GM23248 (cell line): ENCODE results near the gene DOCK3. TPM values are rescaled to one million over a fixed set of nuclear protein-coding genes. Genes with fewer than 3 reads are reported as not detected.

Source experiments
- DNase-seq: peaks from one replicate; pipeline ENCODE4 v3.0.0-alpha.2; 2015
- H2AFZ ChIP-seq: fragments of 200-600 bp; sonication (generic); 2 replicates; pipeline ENCODE4 v1.6.1; 2016; ENCODE audit warnings: antibody characterized with exemption
- H3F3A ChIP-seq: fragments of 200-600 bp; sonication (generic); 2 replicates; pipeline ENCODE4 v1.6.1; 2016; ENCODE audit warnings: mild to moderate bottlenecking, antibody characterized with exemption, mixed run types; ENCODE audit not compliant: insufficient read depth
- H3K27ac ChIP-seq: fragments of 200-600 bp; sonication (generic); 2 replicates; pipeline ENCODE4 v1.5.1; 2016; ENCODE audit warnings: mild to moderate bottlenecking
- H3K27me3 ChIP-seq: fragments of 200-600 bp; sonication (generic); replicated peaks from 2 replicates; pipeline ENCODE4 v1.6.1; 2016; ENCODE audit warnings: mild to moderate bottlenecking; ENCODE audit not compliant: insufficient read depth
- H3K36me3 ChIP-seq: fragments of 200-600 bp; sonication (generic); 2 replicates; pipeline ENCODE4 v1.6.1; 2016; ENCODE audit warnings: low read depth, mild to moderate bottlenecking
- H3K4me1 ChIP-seq: fragments of 200-600 bp; sonication (generic); 2 replicates; pipeline ENCODE4 v1.6.1; 2016; ENCODE audit warnings: mild to moderate bottlenecking; ENCODE audit not compliant: insufficient read depth
- H3K4me2 ChIP-seq: fragments of 200-600 bp; sonication (generic); one replicate; pipeline ENCODE4 v1.6.1; 2016; ENCODE audit warnings: mild to moderate bottlenecking; ENCODE audit not compliant: unreplicated experiment
- H3K4me3 ChIP-seq: fragments of 200-600 bp; sonication (generic); 2 replicates; pipeline ENCODE4 v1.5.1; 2016; ENCODE audit warnings: mild to moderate bottlenecking
- H3K79me2 ChIP-seq: fragments of 200-600 bp; sonication (generic); 2 replicates; pipeline ENCODE4 v1.6.1; 2016; ENCODE audit warnings: mild to moderate bottlenecking; ENCODE audit not compliant: insufficient read depth
- H3K9ac ChIP-seq: fragments of 200-600 bp; sonication (generic); 2 replicates; pipeline ENCODE4 v1.6.1; 2016; ENCODE audit warnings: mild to moderate bottlenecking
- H3K9me2 ChIP-seq: fragments of 200-600 bp; sonication (generic); 2 replicates; pipeline ENCODE4 v1.6.1; 2016; ENCODE audit warnings: mixed run types, mild to moderate bottlenecking, moderate library complexity; ENCODE audit not compliant: insufficient read depth
- H3K9me3 ChIP-seq: fragments of 200-600 bp; sonication (generic); one replicate; pipeline ENCODE4 v1.6.1; 2017; ENCODE audit warnings: low read depth
- H4K20me1 ChIP-seq: fragments of 200-600 bp; sonication (generic); 2 replicates; pipeline ENCODE4 v1.6.0; 2016; ENCODE audit not compliant: insufficient read depth
- EZH2 ChIP-seq: fragments of 200-600 bp; sonication (generic); IDR thresholded peaks from 2 replicates; pipeline ENCODE4 v1.6.1; 2018; ENCODE audit warnings: antibody characterized with exemption, mild to moderate bottlenecking; ENCODE audit not compliant: insufficient read depth, poor library complexity, severe bottlenecking
- EZH2phosphoT487 ChIP-seq: fragments of 200-600 bp; sonication (generic); IDR thresholded peaks from 2 replicates; pipeline ENCODE4 v1.6.1; 2018; ENCODE audit warnings: antibody characterized with exemption, moderate library complexity, mild to moderate bottlenecking, low read depth; ENCODE audit not compliant: insufficient read depth
- WGBS, 2 experiments: methylation state at CpG; one replicate each; pipeline ENCODE4 v1.1.6; 2015 to 2017; ENCODE audit warnings: low lambda C conversion rate in 2 of 2, low coverage in 1 of 2; ENCODE audit errors: missing lambda C conversion rate in 2 of 2; 5-methylcytosine and 5-hydroxymethylcytosine counted together
- in situ Hi-C: fragments of 300-500 bp; cut with MboI; formaldehyde crosslinking; loops from 2 replicates; pipeline ENCODE4 v1.15.0; 2020
- polyA plus RNA-seq: library from polyadenylated mRNA; unstranded; fragments of >200 nt; fragmentation: Nextera tagmentation; extraction: Ambion mirVana; gene quantifications from 2 replicates; pipeline ENCODE4 v1.2.1, GENCODE V29; 2016
- total RNA-seq: library from RNA; depleted of rRNA; stranded (reverse); fragments of >200 nt; shearing (Covaris generic); gene quantifications from 2 replicates; pipeline ENCODE4 v1.2.3, GENCODE V29; 2014

Gene DOCK3
- total and polyA plus RNA-seq, 2 experiments from 2014 or later = 0.23 to 0.43 TPM

GRCh38 chr3:51100536-51100851 lies 425.8 kb downstream of the DOCK3 start:
- H2AFZ ChIP-seq = no peak overlapping the region
- H3K79me2 ChIP-seq = no peaks in the 10 kb centered on the region
- H3K27ac ChIP-seq = no peak overlapping the region
- no peak for DNase-seq
- no peaks in the 10 kb centered on the region for H3K9me3 ChIP-seq
- no peaks in the 10 kb centered on the region for H3K27me3 ChIP-seq
- H4K20me1 ChIP-seq = no peaks in the 10 kb centered on the region
- 38 to 52% methylated on average over 1 of the region's 1 CpG for WGBS, 2 experiments
- H3K4me1 ChIP-seq = no peaks in the 10 kb centered on the region
- H3K4me3 ChIP-seq = no peak overlapping the region
- no peaks in the 10 kb centered on the region for H3F3A ChIP-seq
- no peak overlapping the region for H3K4me2 ChIP-seq
- in situ Hi-C loops = no loop called here
- no peaks in the 10 kb centered on the region for H3K36me3 ChIP-seq
- TF ChIP-seq EZH2phosphoT487 (no peak), EZH2 (no peak)
- H3K9me2 ChIP-seq = no peaks in the 10 kb centered on the region
- no peak overlapping the region for H3K9ac ChIP-seq

GRCh38 chr3:51102396-51102795 lies 427.7 kb downstream of the DOCK3 start:
- WGBS, 2 experiments = 48 to 67% methylated on average over 1 of the region's 1 CpG
- no peak overlapping the region for H3K9ac ChIP-seq
- H2AFZ ChIP-seq = no peak overlapping the region
- peak; percentile 4 for DNase-seq
- no peaks in the 10 kb centered on the region for H3K36me3 ChIP-seq
- H3K27ac ChIP-seq = no peak overlapping the region
- no peaks in the 10 kb centered on the region for H3K4me1 ChIP-seq
- no peaks in the 10 kb centered on the region for H3K79me2 ChIP-seq
- H3K4me3 ChIP-seq = no peak overlapping the region
- H3K9me2 ChIP-seq = no peaks in the 10 kb centered on the region
- H3K9me3 ChIP-seq = no peaks in the 10 kb centered on the region
- H3K27me3 ChIP-seq = no peaks in the 10 kb centered on the region
- no peak for TF ChIP-seq EZH2phosphoT487
- no peak for TF ChIP-seq EZH2
- no peaks in the 10 kb centered on the region for H4K20me1 ChIP-seq
- H3F3A ChIP-seq = no peaks in the 10 kb centered on the region
- in situ Hi-C loops = no loop called here
- H3K4me2 ChIP-seq = no peak overlapping the region

- 47 to 61% methylated on average over 9 of the region's 9 CpGs for whole genome bisulfite sequencing, 2 experiments
- in situ Hi-C loops = no loop called here
These were observed 431.6 kb downstream of the DOCK3 start for GRCh38 chr3:51106242-51106876.

GRCh38 chr3:51110586-51110985 lies 435.9 kb downstream of the DOCK3 start:
- Histone ChIP-seq H3K27ac (no peak overlapping the region), H3K4me1 (no peaks in the 10 kb centered on the region), H3F3A (no peaks in the 10 kb centered on the region), H3K36me3 (no peaks in the 10 kb centered on the region), H3K4me3 (no peak overlapping the region), H3K27me3 (no peaks in the 10 kb centered on the region), H3K9me2 (no peaks in the 10 kb centered on the region), H3K79me2 (no peaks in the 10 kb centered on the region), H4K20me1 (no peaks in the 10 kb centered on the region), H3K4me2 (no peak overlapping the region), H3K9me3 (no peaks in the 10 kb centered on the region), H2AFZ (no peak overlapping the region), H3K9ac (no peak overlapping the region)
- in situ Hi-C loops = no loop called here
- 26 to 34% methylated on average over 3 of the region's 3 CpGs for WGBS, 2 experiments
- TF ChIP-seq EZH2 (no peak), EZH2phosphoT487 (no peak)
- no peak for DNase-seq

More at GRCh38 chr3:51106242-51106876, 431.6 kb downstream of the DOCK3 start:
- no peaks in the 10 kb centered on the region for H3K4me1 ChIP-seq
- TF ChIP-seq EZH2 (no peak), EZH2phosphoT487 (no peak)
- H3F3A ChIP-seq = no peaks in the 10 kb centered on the region
- H2AFZ ChIP-seq = no peak overlapping the region
- H3K27ac ChIP-seq = no peak overlapping the region
- no peaks in the 10 kb centered on the region for H3K79me2 ChIP-seq
- no peaks in the 10 kb centered on the region for H3K36me3 ChIP-seq
- H3K9ac ChIP-seq = no peak overlapping the region
- H3K9me2 ChIP-seq = no peaks in the 10 kb centered on the region
- no peaks in the 10 kb centered on the region for H4K20me1 ChIP-seq
- no peak overlapping the region for H3K4me3 ChIP-seq
- H3K27me3 ChIP-seq = no peaks in the 10 kb centered on the region
- no peaks in the 10 kb centered on the region for H3K9me3 ChIP-seq
- no peak overlapping the region for H3K4me2 ChIP-seq
- no peak for DNase-seq

GRCh38 chr3:51122944-51123343 lies 448.2 kb downstream of the DOCK3 start:
- Histone ChIP-seq H3K4me2 (no peak overlapping the region), H3F3A (no peaks in the 10 kb centered on the region), H3K4me1 (no peaks in the 10 kb centered on the region), H3K4me3 (no peak overlapping the region), H3K9ac (no peak overlapping the region), H3K27me3 (no peaks in the 10 kb centered on the region), H3K9me3 (no peaks in the 10 kb centered on the region), H3K27ac (no peak overlapping the region), H2AFZ (no peak overlapping the region), H4K20me1 (no peaks in the 10 kb centered on the region), H3K79me2 (no peaks in the 10 kb centered on the region), H3K9me2 (no peaks in the 10 kb centered on the region), H3K36me3 (no peaks in the 10 kb centered on the region)
- 37 to 41% methylated on average over 2 of the region's 2 CpGs for WGBS, 2 experiments
- in situ Hi-C loops = no loop called here
- no peak for DNase-seq
- TF ChIP-seq EZH2 (no peak), EZH2phosphoT487 (no peak)
